Breast epithelium (tissue), 4 donors: ENCODE measurements around the gene QSOX1. TPM values are rescaled to one million over a fixed set of nuclear protein-coding genes. Genes with fewer than 3 reads are reported as not detected.

Experiments used
- DNase-seq, 2 donors: peaks; one replicate each; pipeline ENCODE4 v3.0.0-alpha.2; 2019; ENCODE audit warnings: low spot score in 2 of 2
- H3K27ac ChIP-seq, 2 donors: fragments of 200-600 bp; sonication (generic) in 1 of 2; one replicate each; pipeline ENCODE4 v1.5.1; 2016 to 2019; ENCODE audit warnings: mild to moderate bottlenecking in 1 of 2
- H3K27me3 ChIP-seq, 2 donors: fragments of 200-600 bp; sonication (generic) in 1 of 2; one replicate each; pipeline versions ENCODE4 v1.5.1 to v1.6.0; 2017 to 2019; ENCODE audit warnings: control low read depth in 1 of 2, mild to moderate bottlenecking in 1 of 2
- H3K36me3 ChIP-seq: fragments of 200-600 bp; one replicate; pipeline ENCODE4 v1.5.1; 2019
- H3K4me1 ChIP-seq, 2 donors: fragments of 200-600 bp; sonication (generic); one replicate each; pipeline ENCODE4 v1.5.1; 2016 to 2019; ENCODE audit warnings: control low read depth in 1 of 2
- H3K4me3 ChIP-seq, 3 donors: fragments of 200-600 bp; sonication (generic); 1 replicate in 2 of 3; 2 replicates in 1 of 3; pipeline ENCODE4 v1.5.1; 2016 to 2019; ENCODE audit warnings: mild to moderate bottlenecking in 3 of 3, moderate library complexity in 2 of 3
- H3K9me3 ChIP-seq, 2 donors: fragments of 200-600 bp; sonication (generic) in 1 of 2; one replicate each; pipeline ENCODE4 v1.5.1; 2016 to 2019; ENCODE audit warnings: control low read depth in 1 of 2
- POLR2A ChIP-seq: fragments of 450-650 bp; IDR thresholded peaks from one replicate; pipeline ENCODE4 v1.6.1; 2016; ENCODE audit warnings: antibody characterized with exemption, mild to moderate bottlenecking, moderate library complexity
- POLR2AphosphoS5 ChIP-seq, 3 donors: sonication (generic); formaldehyde crosslinking; IDR thresholded peaks; one replicate each; pipeline ENCODE4 v1.6.1; 2017; ENCODE audit warnings: antibody characterized with exemption in 3 of 3
- intact Hi-C: fragments of 100-400 bp; cut with DNase I; formaldehyde crosslinking; loops from one replicate; pipeline ENCODE4 v1.15.1; 2023; ENCODE audit warnings: low total_unique reads
- total RNA-seq, 3 donors: library from RNA; depleted of rRNA; stranded (reverse); fragments of >200 nt; gene quantifications; one replicate each; pipeline ENCODE4 v1.1.0, GENCODE V29; 2016
- TF ChIP-seq, protein P1 (sequence below), 3 donors: fragments of 450-650 bp; IDR thresholded peaks; one replicate each; pipeline ENCODE4 v1.5.1; 2016 to 2017; ENCODE audit warnings: antibody characterized with exemption in 3 of 3, mild to moderate bottlenecking in 3 of 3, moderate library complexity in 3 of 3

Gene QSOX1
- total RNA-seq, 3 donors from 2014 or later: 43.3 to 85.5 (median 67.5) TPM

- Histone ChIP-seq H3K4me1 (no peaks in the 10 kb centered on the region), H3K27ac (no peak overlapping the region), H3K9me3 (no peaks in the 10 kb centered on the region), H3K27me3 (no peaks in the 10 kb centered on the region), H3K4me3 (no peak overlapping the region), H3K36me3 (no peaks in the 10 kb centered on the region)
- TF ChIP-seq POLR2AphosphoS5 (IDR thresholded peaks at IDR 0.05): no peak
- TF ChIP-seq POLR2A: no peak
- TF ChIP-seq, protein P1, sequence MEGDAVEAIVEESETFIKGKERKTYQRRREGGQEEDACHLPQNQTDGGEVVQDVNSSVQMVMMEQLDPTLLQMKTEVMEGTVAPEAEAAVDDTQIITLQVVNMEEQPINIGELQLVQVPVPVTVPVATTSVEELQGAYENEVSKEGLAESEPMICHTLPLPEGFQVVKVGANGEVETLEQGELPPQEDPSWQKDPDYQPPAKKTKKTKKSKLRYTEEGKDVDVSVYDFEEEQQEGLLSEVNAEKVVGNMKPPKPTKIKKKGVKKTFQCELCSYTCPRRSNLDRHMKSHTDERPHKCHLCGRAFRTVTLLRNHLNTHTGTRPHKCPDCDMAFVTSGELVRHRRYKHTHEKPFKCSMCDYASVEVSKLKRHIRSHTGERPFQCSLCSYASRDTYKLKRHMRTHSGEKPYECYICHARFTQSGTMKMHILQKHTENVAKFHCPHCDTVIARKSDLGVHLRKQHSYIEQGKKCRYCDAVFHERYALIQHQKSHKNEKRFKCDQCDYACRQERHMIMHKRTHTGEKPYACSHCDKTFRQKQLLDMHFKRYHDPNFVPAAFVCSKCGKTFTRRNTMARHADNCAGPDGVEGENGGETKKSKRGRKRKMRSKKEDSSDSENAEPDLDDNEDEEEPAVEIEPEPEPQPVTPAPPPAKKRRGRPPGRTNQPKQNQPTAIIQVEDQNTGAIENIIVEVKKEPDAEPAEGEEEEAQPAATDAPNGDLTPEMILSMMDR (IDR thresholded peaks at IDR 0.05): no peak
- DNase-seq: no peak
- intact Hi-C loops: no loop called here
Measured at GRCh38 chr1:180195916-180196315, 41.2 kb downstream of the QSOX1 start.

DNA sequence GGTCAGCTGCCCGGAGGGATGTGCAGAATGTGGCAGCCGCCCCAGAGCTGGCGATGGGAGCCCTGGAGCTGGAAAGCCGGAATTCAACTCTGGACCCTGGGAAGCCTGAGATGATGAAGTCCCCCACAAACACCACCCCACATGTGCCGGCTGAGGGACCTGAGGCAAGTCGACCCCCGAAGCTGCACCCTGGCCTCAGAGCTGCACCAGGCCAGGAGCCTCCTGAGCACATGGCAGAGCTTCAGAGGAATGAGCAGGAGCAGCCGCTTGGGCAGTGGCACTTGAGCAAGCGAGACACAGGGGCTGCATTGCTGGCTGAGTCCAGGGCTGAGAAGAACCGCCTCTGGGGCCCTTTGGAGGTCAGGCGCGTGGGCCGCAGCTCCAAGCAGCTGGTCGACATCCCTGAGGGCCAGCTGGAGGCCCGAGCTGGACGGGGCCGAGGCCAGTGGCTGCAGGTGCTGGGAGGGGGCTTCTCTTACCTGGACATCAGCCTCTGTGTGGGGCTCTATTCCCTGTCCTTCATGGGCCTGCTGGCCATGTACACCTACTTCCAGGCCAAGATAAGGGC lies 41.9 kb downstream of the QSOX1 start:
- no peak overlapping the region for H3K4me3 ChIP-seq
- no peaks in the 10 kb centered on the region for H3K4me1 ChIP-seq
- intact Hi-C loops: no loop called here
- no peak for DNase-seq
- H3K9me3 ChIP-seq: no peaks in the 10 kb centered on the region
- no peaks in the 10 kb centered on the region for H3K36me3 ChIP-seq
- TF ChIP-seq POLR2A (no peak), POLR2AphosphoS5 (IDR thresholded peaks at IDR 0.05) (no peak)
- TF ChIP-seq, protein P1 (IDR thresholded peaks at IDR 0.05): no peak
- H3K27me3 ChIP-seq: no peaks in the 10 kb centered on the region
- H3K27ac ChIP-seq: no peak overlapping the region

DNA sequence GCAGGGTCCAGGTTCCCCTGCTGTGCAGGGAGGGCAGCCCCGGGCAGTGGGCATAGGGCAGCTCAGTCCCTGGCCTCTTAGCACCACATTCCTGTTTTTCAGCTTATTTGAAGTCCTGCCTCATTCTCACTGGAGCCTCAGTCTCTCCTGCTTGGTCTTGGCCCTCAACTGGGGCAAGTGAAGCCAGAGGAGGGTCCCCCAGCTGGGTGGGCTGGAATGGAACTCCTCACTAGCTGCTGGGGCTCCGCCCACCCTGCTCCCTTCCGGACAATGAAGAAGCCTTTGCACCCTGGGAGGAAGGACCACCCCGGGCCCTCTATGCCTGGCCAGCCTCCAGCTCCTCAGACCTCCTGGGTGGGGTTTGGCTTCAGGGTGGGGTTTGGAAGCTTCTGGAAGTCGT lies 42.6 kb downstream of the QSOX1 start:
- no peak for TF ChIP-seq POLR2AphosphoS5 (IDR thresholded peaks at IDR 0.05)
- TF ChIP-seq POLR2A: no peak
- TF ChIP-seq, protein P1 (IDR thresholded peaks at IDR 0.05): no peak
- no peaks in the 10 kb centered on the region for H3K27me3 ChIP-seq
- no peaks in the 10 kb centered on the region for H3K36me3 ChIP-seq
- H3K9me3 ChIP-seq: no peaks in the 10 kb centered on the region
- H3K4me3 ChIP-seq: no peak overlapping the region
- H3K4me1 ChIP-seq: no peaks in the 10 kb centered on the region
- no peak for DNase-seq
- H3K27ac ChIP-seq: no peak overlapping the region
- intact Hi-C loops: no loop called here

DNA sequence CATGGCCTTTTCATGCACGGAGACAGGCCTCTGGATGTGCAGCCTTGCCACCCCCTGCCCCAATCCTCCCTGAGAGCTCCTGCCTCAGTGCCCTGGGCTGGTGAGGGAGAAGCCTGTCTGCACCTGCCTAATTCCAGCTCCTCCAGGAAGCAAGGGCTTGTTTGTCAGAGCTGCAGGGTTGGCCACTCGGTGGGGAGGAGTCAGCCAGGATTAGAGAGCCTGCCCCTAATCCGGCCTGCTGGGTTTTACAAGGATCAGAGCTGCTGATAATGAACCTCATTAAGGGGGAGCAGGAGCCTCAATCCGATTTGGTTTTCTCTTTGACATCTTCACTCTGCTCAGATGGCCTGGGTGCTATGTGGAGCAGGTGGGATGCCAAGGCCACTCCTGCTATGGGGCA lies 43.5 kb downstream of the QSOX1 start:
- intact Hi-C loops: no loop called here
- Histone ChIP-seq H3K27me3 (no peaks in the 10 kb centered on the region), H3K27ac (no peak overlapping the region), H3K36me3 (no peaks in the 10 kb centered on the region), H3K4me1 (no peaks in the 10 kb centered on the region), H3K4me3 (no peak overlapping the region), H3K9me3 (no peaks in the 10 kb centered on the region)
- no peak for DNase-seq
- TF ChIP-seq POLR2A: no peak
- TF ChIP-seq, protein P1 (IDR thresholded peaks at IDR 0.05): no peak
- TF ChIP-seq POLR2AphosphoS5 (IDR thresholded peaks at IDR 0.05): no peak

GRCh38 chr1:180198611-180199010 lies 43.9 kb downstream of the QSOX1 start:
- no peak for TF ChIP-seq POLR2A
- no peak for TF ChIP-seq POLR2AphosphoS5 (IDR thresholded peaks at IDR 0.05)
- TF ChIP-seq, protein P1 (IDR thresholded peaks at IDR 0.05): no peak
- no peaks in the 10 kb centered on the region for H3K4me1 ChIP-seq
- H3K9me3 ChIP-seq: no peaks in the 10 kb centered on the region
- no peak overlapping the region for H3K4me3 ChIP-seq
- no peaks in the 10 kb centered on the region for H3K27me3 ChIP-seq
- intact Hi-C loops: no loop called here
- no peaks in the 10 kb centered on the region for H3K36me3 ChIP-seq
- H3K27ac ChIP-seq: no peak overlapping the region
- DNase-seq: no peak
